Spleen (tissue), 7 donors: ENCODE data around the gene RAB44.

Source experiments
- CTCF ChIP-seq, 11 experiments: fragments of 200-600 bp in 7 of 11; fragments of 450-650 bp in 4 of 11; sonication (generic) in 4 of 11; IDR thresholded peaks in 8 of 11; conservative IDR thresholded peaks in 3 of 11; 1 replicate in 7 of 11; 2 replicates in 4 of 11; pipeline versions ENCODE4 v1.4.0 to v1.8.0; 2016 to 2021; ENCODE audit warnings: antibody characterized with exemption in 11 of 11, inconsistent platforms in 4 of 11, mild to moderate bottlenecking in 1 of 11
- POLR2A ChIP-seq, 3 donors: fragments of 450-650 bp; IDR thresholded peaks; one replicate each; pipeline ENCODE4 v1.5.1; 2017; ENCODE audit warnings: antibody characterized with exemption in 3 of 3, mild to moderate bottlenecking in 1 of 3
- POLR2AphosphoS5 ChIP-seq, 3 donors: sonication (generic); formaldehyde crosslinking; IDR thresholded peaks; one replicate each; pipeline ENCODE4 v1.5.1; 2017; ENCODE audit warnings: antibody characterized with exemption in 3 of 3
- donor health status: DM: no; HTN: no; CAD: no; lungs with moderate emphysema.
- donor health status: DM: no; HTN: no; CAD: no.
- donor health status: DM: no; HTN: no; CAD: no.

GRCh38 chr6:36757206-36757605, 59.6 kb downstream of the RAB44 start:
- TF ChIP-seq CTCF (IDR thresholded peaks at IDR 0.05 in 8 of 11, conservative IDR thresholded peaks at IDR 0.05 in 3 of 11) (no peak), POLR2AphosphoS5 (IDR thresholded peaks at IDR 0.05) (peak in 1 of 3 donors; percentile 34), POLR2A (IDR thresholded peaks at IDR 0.05) (no peak)
